RWPE2 (cell line): ENCODE measurements around the gene ATOX1.
A peak's percentile ranks its signal among the peaks of the same experiment; 100 is the strongest.

Experiments used
- ATAC-seq: fragments of 200-7000 bp; cut with Tn5 transposase; 3 replicates; pipeline ENCODE4 v1.9.1; 2021; ENCODE audit warnings: low read depth
- DNase-seq: peaks from one replicate; pipeline ENCODE4 v3.0.0-alpha.2; 2020; ENCODE audit warnings: low spot score
- H3K27ac ChIP-seq: fragments of 450-650 bp; 2 replicates; pipeline ENCODE4 v1.5.1; 2017; ENCODE audit warnings: mild to moderate bottlenecking; ENCODE audit not compliant: poor library complexity, severe bottlenecking
- H3K27me3 ChIP-seq: fragments of 250-450 bp; sonication (Bioruptor Pico); 2 replicates; pipeline ENCODE4 v1.5.1; 2021; ENCODE audit warnings: mild to moderate bottlenecking, moderate library complexity; ENCODE audit not compliant: insufficient read depth, poor library complexity, severe bottlenecking
- H3K36me3 ChIP-seq: fragments of 250-450 bp; sonication (Bioruptor Pico); 2 replicates; pipeline ENCODE4 v1.5.1; 2020; ENCODE audit warnings: low read depth, mild to moderate bottlenecking, moderate library complexity
- H3K4me1 ChIP-seq: fragments of 250-450 bp; sonication (Bioruptor Pico); 2 replicates; pipeline ENCODE4 v1.5.1; 2021; ENCODE audit warnings: mild to moderate bottlenecking, moderate library complexity; ENCODE audit not compliant: insufficient read depth, poor library complexity, severe bottlenecking
- H3K4me3 ChIP-seq: fragments of 250-450 bp; sonication (Bioruptor Pico); 2 replicates; pipeline ENCODE4 v1.5.1; 2021; ENCODE audit warnings: mild to moderate bottlenecking, moderate library complexity; ENCODE audit not compliant: severe bottlenecking
- H3K9me3 ChIP-seq: fragments of 250-450 bp; sonication (Bioruptor Pico); 2 replicates; pipeline ENCODE4 v1.5.1; 2021; ENCODE audit warnings: mild to moderate bottlenecking, moderate library complexity; ENCODE audit not compliant: severe bottlenecking
- CTCF ChIP-seq: fragments of 450-650 bp; IDR thresholded peaks from one replicate; pipeline ENCODE4 v1.5.1; 2017; ENCODE audit warnings: mild to moderate bottlenecking, moderate library complexity; ENCODE audit not compliant: poor library complexity, severe bottlenecking

The ATOX1 gene

DNA sequence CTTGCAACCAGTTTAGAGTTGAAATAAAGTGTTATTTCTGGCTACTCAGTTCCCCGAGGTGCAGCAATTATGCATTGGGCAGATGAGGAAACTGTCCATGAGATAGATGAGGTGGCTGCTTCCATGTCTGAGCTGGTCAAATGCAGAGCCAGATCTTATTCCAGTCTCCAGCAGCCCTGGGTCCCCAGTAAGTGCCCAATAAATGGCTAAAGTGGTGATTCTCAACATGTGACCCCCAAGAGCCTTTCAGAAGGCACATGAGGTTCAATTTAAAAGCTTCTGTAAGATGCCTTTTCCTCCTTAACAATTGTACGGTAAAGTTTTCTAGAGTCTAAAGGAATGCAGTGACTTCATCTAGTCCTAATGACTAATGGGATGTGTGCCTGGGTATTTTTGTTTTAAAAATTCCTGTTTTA, 17.5 kb downstream of the ATOX1 start:
- Histone ChIP-seq H3K9me3 (no peaks in the 10 kb centered on the region), H3K27me3 (no peaks in the 10 kb centered on the region), H3K4me1 (peaks cover 51% of the 10 kb centered on the region), H3K27ac (peak overlapping the region; percentile 98), H3K36me3 (peaks cover 32% of the 10 kb centered on the region), H3K4me3 (no peak overlapping the region)
- no peak for DNase-seq
- TF ChIP-seq CTCF: peak; percentile 80
- ATAC-seq: peak; percentile 10; the same call in 1 of the 3 replicates

DNA sequence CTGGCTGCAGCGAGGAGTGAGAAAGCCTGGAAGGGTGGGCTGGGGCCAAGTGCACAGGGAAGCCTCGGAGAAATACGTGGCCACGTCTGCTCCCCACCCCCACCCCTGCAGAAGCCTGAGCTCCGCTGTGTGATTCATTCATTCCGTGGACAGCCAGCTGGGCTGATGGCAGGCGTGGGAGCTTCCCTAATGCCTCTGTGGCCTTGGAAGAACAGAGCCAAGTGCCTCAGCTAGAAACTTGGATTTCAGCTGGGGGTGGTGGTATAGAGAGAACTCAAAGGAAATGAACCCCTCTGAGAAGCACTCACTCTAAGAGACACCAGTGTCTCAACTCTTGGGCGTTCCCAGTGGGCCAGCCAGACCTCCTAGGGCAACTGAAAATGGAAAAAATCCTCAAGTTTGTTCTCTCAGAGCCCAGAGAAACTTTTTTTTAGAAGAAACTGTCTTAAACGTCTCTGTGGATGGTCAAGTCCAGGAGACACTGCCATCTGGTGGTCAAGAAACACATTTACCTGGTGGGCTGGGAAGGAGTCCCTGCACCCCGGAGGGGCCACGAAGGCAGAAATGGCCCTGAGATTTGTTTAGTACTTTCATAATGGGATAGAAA, 18.0 kb downstream of the ATOX1 start:
- no peak for DNase-seq
- Histone ChIP-seq H3K27ac (peak overlapping the region; percentile 98), H3K9me3 (no peaks in the 10 kb centered on the region), H3K4me3 (no peak overlapping the region), H3K4me1 (peaks cover 46% of the 10 kb centered on the region), H3K36me3 (peaks cover 28% of the 10 kb centered on the region), H3K27me3 (no peaks in the 10 kb centered on the region)
- TF ChIP-seq CTCF: peak; percentile 97
- peak; percentile 15 for ATAC-seq

- no peak for TF ChIP-seq CTCF
- H3K4me1 ChIP-seq: peaks cover 42% of the 10 kb centered on the region
- peak overlapping the region; percentile 98 for H3K27ac ChIP-seq
- H3K9me3 ChIP-seq: no peaks in the 10 kb centered on the region
- DNase-seq: no peak
- no peak overlapping the region for H3K4me3 ChIP-seq
- peak; percentile 74 for ATAC-seq
- H3K36me3 ChIP-seq: peaks cover 28% of the 10 kb centered on the region
- no peaks in the 10 kb centered on the region for H3K27me3 ChIP-seq
These were observed 18.5 kb downstream of the ATOX1 start for GRCh38 chr5:151739939-151740335.

DNA sequence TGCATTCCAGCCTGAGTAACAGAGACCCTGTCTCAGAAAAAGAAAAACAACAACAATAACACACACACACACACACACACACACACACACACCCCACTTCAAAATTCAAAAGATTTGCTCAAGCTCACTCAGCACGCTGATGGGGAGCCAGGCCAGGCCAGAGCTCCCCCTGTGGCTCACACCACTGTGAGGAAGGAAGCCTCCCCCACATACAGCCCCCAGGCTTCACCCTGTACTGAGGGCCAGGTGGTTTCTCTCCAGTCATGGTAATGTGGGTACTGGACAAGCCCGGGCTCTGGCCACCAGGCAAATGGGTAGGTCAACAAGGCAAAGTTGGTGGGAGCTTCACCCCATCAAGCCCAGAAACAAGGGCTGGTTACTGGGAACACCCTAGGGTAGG, 19.0 kb downstream of the ATOX1 start:
- DNase-seq (no peak), ATAC-seq (no peak)
- Histone ChIP-seq H3K27ac (peak overlapping the region; percentile 98), H3K36me3 (peaks cover 23% of the 10 kb centered on the region), H3K9me3 (no peaks in the 10 kb centered on the region), H3K4me3 (no peak overlapping the region), H3K27me3 (no peaks in the 10 kb centered on the region), H3K4me1 (peaks cover 37% of the 10 kb centered on the region)
- TF ChIP-seq CTCF: no peak

GRCh38 chr5:151738125-151738848, 20.1 kb downstream of the ATOX1 start:
- DNase-seq (no peak), ATAC-seq (no peak)
- TF ChIP-seq CTCF: no peak
- peaks cover 14% of the 10 kb centered on the region for H3K36me3 ChIP-seq
- no peak overlapping the region for H3K4me3 ChIP-seq
- no peaks in the 10 kb centered on the region for H3K9me3 ChIP-seq
- peaks cover 29% of the 10 kb centered on the region for H3K4me1 ChIP-seq
- peak overlapping the region; percentile 98 for H3K27ac ChIP-seq
- no peaks in the 10 kb centered on the region for H3K27me3 ChIP-seq
